ENCODE data around the gene COG7.

The COG7 gene

GRCh38 chr16:23436951-23437350 lies 16.0 kb downstream of the COG7 start:
- Histone ChIP-seq H3K4me3 (ENCODE audit: low read length) (no peak overlapping the region), H3K4me1 (ENCODE audit: control insufficient read depth, insufficient read depth, low read length) (no peaks in the 10 kb centered on the region), H3K9me3 (ENCODE audit: control insufficient read depth, insufficient read depth, low read length) (no peaks in the 10 kb centered on the region), H3K27ac (ENCODE audit: low read length) (no peak overlapping the region), H3K27me3 (ENCODE audit: control insufficient read depth, insufficient read depth, low read length) (no peaks in the 10 kb centered on the region), H3K36me3 (ENCODE audit: control insufficient read depth, insufficient read depth, low read length) (no peaks in the 10 kb centered on the region)
- DNase-seq (ENCODE audit: low read depth, low spot score), result no peak
- WGBS (ENCODE audit: insufficient coverage, insufficient read length), result no CpG with 5 or more reads among the region's 4 CpGs

DNA sequence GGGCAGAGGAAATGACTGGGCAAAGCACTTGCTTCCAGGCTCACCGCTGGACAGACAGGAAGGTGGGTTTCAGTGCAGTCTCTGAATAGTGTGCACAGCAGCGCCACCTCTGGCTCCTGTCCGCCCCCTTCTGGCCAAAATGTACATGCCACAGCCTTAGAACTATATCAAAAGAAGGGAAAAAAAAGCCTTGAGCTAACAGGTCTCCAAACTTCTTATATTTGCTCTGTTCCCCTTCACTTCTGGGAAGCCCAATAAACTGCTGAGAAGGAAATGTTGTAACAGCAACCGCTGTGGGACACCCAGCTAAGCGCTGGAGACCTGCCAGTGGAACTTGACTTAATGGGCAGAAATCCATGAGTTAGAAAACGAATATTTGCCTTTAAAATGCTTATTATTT lies 17.5 kb downstream of the COG7 start:
- WGBS (ENCODE audit: insufficient coverage, insufficient read length), result no CpG with 5 or more reads among the region's 6 CpGs
- H3K27ac ChIP-seq (ENCODE audit: low read length), result no peak overlapping the region
- H3K4me1 ChIP-seq (ENCODE audit: control insufficient read depth, insufficient read depth, low read length), result no peaks in the 10 kb centered on the region
- H3K4me3 ChIP-seq (ENCODE audit: low read length), result no peak overlapping the region
- no peaks in the 10 kb centered on the region for H3K9me3 ChIP-seq (ENCODE audit: control insufficient read depth, insufficient read depth, low read length)
- DNase-seq (ENCODE audit: low read depth, low spot score), result peak; percentile 43
- no peaks in the 10 kb centered on the region for H3K27me3 ChIP-seq (ENCODE audit: control insufficient read depth, insufficient read depth, low read length)
- H3K36me3 ChIP-seq (ENCODE audit: control insufficient read depth, insufficient read depth, low read length), result no peaks in the 10 kb centered on the region

- Histone ChIP-seq H3K27me3 (ENCODE audit: control insufficient read depth, insufficient read depth, low read length) (no peaks in the 10 kb centered on the region), H3K4me1 (ENCODE audit: control insufficient read depth, insufficient read depth, low read length) (no peaks in the 10 kb centered on the region), H3K27ac (ENCODE audit: low read length) (no peak overlapping the region), H3K36me3 (ENCODE audit: control insufficient read depth, insufficient read depth, low read length) (no peaks in the 10 kb centered on the region), H3K4me3 (ENCODE audit: low read length) (no peak overlapping the region), H3K9me3 (ENCODE audit: control insufficient read depth, insufficient read depth, low read length) (no peaks in the 10 kb centered on the region)
- DNase-seq (ENCODE audit: low read depth, low spot score), result no peak
- WGBS (ENCODE audit: insufficient coverage, insufficient read length), result no CpG with 5 or more reads among the region's 6 CpGs
Observed at GRCh38 chr16:23434380-23434779, 18.6 kb downstream of the COG7 start.

- no peaks in the 10 kb centered on the region for H3K9me3 ChIP-seq (ENCODE audit: control insufficient read depth, insufficient read depth, low read length)
- H3K27ac ChIP-seq (ENCODE audit: low read length), result no peak overlapping the region
- H3K36me3 ChIP-seq (ENCODE audit: control insufficient read depth, insufficient read depth, low read length), result no peaks in the 10 kb centered on the region
- no peak overlapping the region for H3K4me3 ChIP-seq (ENCODE audit: low read length)
- H3K27me3 ChIP-seq (ENCODE audit: control insufficient read depth, insufficient read depth, low read length), result no peaks in the 10 kb centered on the region
- H3K4me1 ChIP-seq (ENCODE audit: control insufficient read depth, insufficient read depth, low read length), result no peaks in the 10 kb centered on the region
- no peak for DNase-seq (ENCODE audit: low read depth, low spot score)
- WGBS (ENCODE audit: insufficient coverage, insufficient read length), result no CpG with 5 or more reads among the region's 16 CpGs
Observed at GRCh38 chr16:23433261-23433920, 19.6 kb downstream of the COG7 start.

DNA sequence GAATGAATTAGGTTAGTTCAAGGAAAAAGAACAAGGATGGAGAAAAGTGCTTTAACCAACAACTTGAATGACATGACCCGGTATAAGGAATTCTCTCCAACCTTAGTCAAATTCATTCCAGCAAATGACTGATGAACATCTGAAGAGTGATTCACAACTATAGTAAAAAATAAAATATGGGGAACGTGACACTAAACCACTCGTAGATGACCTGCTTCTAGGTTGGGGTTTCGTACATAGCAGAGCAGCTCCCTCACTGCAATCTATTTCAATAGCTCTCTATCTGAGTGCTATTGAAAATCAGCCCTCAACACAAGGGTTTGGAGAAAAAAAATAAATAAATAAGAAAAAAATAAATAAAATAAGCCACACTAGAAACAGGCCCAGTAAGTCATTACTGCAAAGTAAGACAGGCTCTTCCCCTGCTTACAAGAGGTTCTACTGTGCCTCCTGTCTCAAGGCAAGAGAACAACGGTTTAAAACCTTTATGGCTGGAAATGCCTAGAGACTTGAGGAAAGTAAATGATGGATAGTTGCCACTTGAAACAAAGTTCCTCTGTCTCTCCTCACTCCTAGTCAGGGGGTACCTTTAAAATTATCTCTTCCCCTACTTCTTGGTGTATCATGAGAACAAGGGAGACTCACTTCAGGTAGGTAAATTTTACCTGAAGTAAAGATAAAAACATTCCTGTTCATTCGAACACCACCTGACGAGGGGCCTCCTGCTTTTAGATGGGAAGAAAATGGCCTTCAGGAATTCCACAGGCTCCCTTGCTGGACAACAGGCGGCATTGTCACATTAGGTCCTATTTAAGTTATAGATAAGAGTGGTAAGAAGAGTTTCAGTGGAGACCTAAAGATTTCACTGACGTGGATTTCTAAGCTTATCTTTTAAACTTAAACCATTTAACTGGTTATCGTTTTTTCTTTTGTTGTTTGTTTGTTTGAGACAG lies 20.5 kb downstream of the COG7 start:
- H3K27me3 ChIP-seq (ENCODE audit: control insufficient read depth, insufficient read depth, low read length), result no peaks in the 10 kb centered on the region
- no peak overlapping the region for H3K27ac ChIP-seq (ENCODE audit: low read length)
- H3K9me3 ChIP-seq (ENCODE audit: control insufficient read depth, insufficient read depth, low read length), result no peaks in the 10 kb centered on the region
- DNase-seq (ENCODE audit: low read depth, low spot score), result no peak
- H3K4me3 ChIP-seq (ENCODE audit: low read length), result no peak overlapping the region
- H3K4me1 ChIP-seq (ENCODE audit: control insufficient read depth, insufficient read depth, low read length), result no peaks in the 10 kb centered on the region
- WGBS (ENCODE audit: insufficient coverage, insufficient read length), result no CpG with 5 or more reads among the region's 10 CpGs
- no peaks in the 10 kb centered on the region for H3K36me3 ChIP-seq (ENCODE audit: control insufficient read depth, insufficient read depth, low read length)

DNA sequence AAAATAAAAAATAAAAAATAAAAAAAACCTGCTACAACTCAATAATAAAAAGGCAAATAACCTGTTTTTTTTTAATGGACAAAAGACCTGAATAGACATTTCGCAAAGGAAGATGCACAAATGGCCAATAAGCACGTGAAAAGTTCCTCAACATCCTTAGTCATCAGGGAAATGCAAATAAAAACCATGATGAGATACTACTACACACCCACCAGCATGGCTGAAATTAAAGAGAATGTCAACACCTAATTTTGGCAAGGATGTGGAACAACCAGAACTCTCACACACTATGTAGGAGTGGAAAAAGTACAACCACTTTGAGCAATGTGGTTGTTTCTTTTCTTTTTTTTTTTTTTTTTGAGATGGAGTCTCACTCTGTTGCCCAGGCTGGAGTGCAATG lies 24.6 kb downstream of the COG7 start:
- no peak overlapping the region for H3K4me3 ChIP-seq (ENCODE audit: low read length)
- peaks cover 3% of the 10 kb centered on the region; the same call in 1 of the 2 replicates for H3K36me3 ChIP-seq (ENCODE audit: control insufficient read depth, insufficient read depth, low read length)
- H3K9me3 ChIP-seq (ENCODE audit: control insufficient read depth, insufficient read depth, low read length), result no peaks in the 10 kb centered on the region
- no CpG with 5 or more reads among the region's 2 CpGs for WGBS (ENCODE audit: insufficient coverage, insufficient read length)
- H3K4me1 ChIP-seq (ENCODE audit: control insufficient read depth, insufficient read depth, low read length), result peaks cover 1% of the 10 kb centered on the region; the same call in 1 of the 2 replicates
- H3K27me3 ChIP-seq (ENCODE audit: control insufficient read depth, insufficient read depth, low read length), result no peaks in the 10 kb centered on the region
- DNase-seq (ENCODE audit: low read depth, low spot score), result no peak
- no peak overlapping the region for H3K27ac ChIP-seq (ENCODE audit: low read length)

GRCh38 chr16:23424292-23424958 lies 28.6 kb downstream of the COG7 start:
- DNase-seq (ENCODE audit: low read depth, low spot score), result no peak
- H3K27me3 ChIP-seq (ENCODE audit: control insufficient read depth, insufficient read depth, low read length), result no peaks in the 10 kb centered on the region
- H3K4me1 ChIP-seq (ENCODE audit: control insufficient read depth, insufficient read depth, low read length), result peaks cover 3% of the 10 kb centered on the region
- H3K36me3 ChIP-seq (ENCODE audit: control insufficient read depth, insufficient read depth, low read length), result peaks cover 5% of the 10 kb centered on the region; the same call in 1 of the 2 replicates
- no CpG with 5 or more reads among the region's 14 CpGs for WGBS (ENCODE audit: insufficient coverage, insufficient read length)
- H3K9me3 ChIP-seq (ENCODE audit: control insufficient read depth, insufficient read depth, low read length), result no peaks in the 10 kb centered on the region
- H3K27ac ChIP-seq (ENCODE audit: low read length), result no peak overlapping the region
- H3K4me3 ChIP-seq (ENCODE audit: low read length), result no peak overlapping the region

- Histone ChIP-seq H3K27me3 (ENCODE audit: control insufficient read depth, insufficient read depth, low read length) (no peaks in the 10 kb centered on the region), H3K4me1 (ENCODE audit: control insufficient read depth, insufficient read depth, low read length) (peaks cover 3% of the 10 kb centered on the region), H3K9me3 (ENCODE audit: control insufficient read depth, insufficient read depth, low read length) (no peaks in the 10 kb centered on the region), H3K4me3 (ENCODE audit: low read length) (no peak overlapping the region), H3K36me3 (ENCODE audit: control insufficient read depth, insufficient read depth, low read length) (peaks cover 5% of the 10 kb centered on the region; the same call in 1 of the 2 replicates), H3K27ac (ENCODE audit: low read length) (no peak overlapping the region)
- no peak for DNase-seq (ENCODE audit: low read depth, low spot score)
- no CpG with 5 or more reads among the region's 11 CpGs for WGBS (ENCODE audit: insufficient coverage, insufficient read length)
Observed at GRCh38 chr16:23423496-23424049, 29.4 kb downstream of the COG7 start.

DNA sequence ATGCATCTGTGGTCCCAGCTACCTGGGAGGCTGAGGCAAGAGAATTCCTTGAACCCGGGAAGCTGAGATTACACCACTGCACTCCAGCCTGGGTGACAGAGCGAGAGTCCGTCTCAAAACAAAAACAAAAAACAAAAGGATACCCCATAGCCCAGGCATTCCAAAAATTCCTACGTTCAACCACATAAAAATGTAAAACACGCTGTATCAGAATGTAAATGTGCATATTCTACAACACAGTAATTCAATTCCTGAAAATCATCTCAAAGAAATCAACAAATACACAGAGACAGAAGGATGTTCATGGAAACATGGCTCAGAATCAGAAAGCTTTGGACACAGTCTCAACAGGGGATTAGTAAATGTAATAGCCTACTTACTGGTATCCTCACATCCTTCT lies 33.0 kb downstream of the COG7 start:
- H3K27me3 ChIP-seq (ENCODE audit: control insufficient read depth, insufficient read depth, low read length), result no peaks in the 10 kb centered on the region; the same call in 1 of the 2 replicates
- H3K4me1 ChIP-seq (ENCODE audit: control insufficient read depth, insufficient read depth, low read length), result peaks cover 3% of the 10 kb centered on the region
- H3K36me3 ChIP-seq (ENCODE audit: control insufficient read depth, insufficient read depth, low read length), result peaks cover 7% of the 10 kb centered on the region; the same call in 1 of the 2 replicates
- H3K9me3 ChIP-seq (ENCODE audit: control insufficient read depth, insufficient read depth, low read length), result no peaks in the 10 kb centered on the region
- no peak overlapping the region for H3K27ac ChIP-seq (ENCODE audit: low read length)
- WGBS (ENCODE audit: insufficient coverage, insufficient read length), result no CpG with 5 or more reads among the region's 5 CpGs
- H3K4me3 ChIP-seq (ENCODE audit: low read length), result no peak overlapping the region
- DNase-seq (ENCODE audit: low read depth, low spot score), result no peak

GRCh38 chr16:23416816-23417215 lies 36.2 kb downstream of the COG7 start:
- Histone ChIP-seq H3K4me3 (ENCODE audit: low read length) (no peak overlapping the region), H3K27ac (ENCODE audit: low read length) (no peak overlapping the region), H3K36me3 (ENCODE audit: control insufficient read depth, insufficient read depth, low read length) (peaks cover 9% of the 10 kb centered on the region; the same call in 1 of the 2 replicates), H3K9me3 (ENCODE audit: control insufficient read depth, insufficient read depth, low read length) (no peaks in the 10 kb centered on the region), H3K27me3 (ENCODE audit: control insufficient read depth, insufficient read depth, low read length) (no peaks in the 10 kb centered on the region; the same call in 1 of the 2 replicates), H3K4me1 (ENCODE audit: control insufficient read depth, insufficient read depth, low read length) (peaks cover 2% of the 10 kb centered on the region; the same call in 1 of the 2 replicates)
- DNase-seq (ENCODE audit: low read depth, low spot score), result no peak
- WGBS (ENCODE audit: insufficient coverage, insufficient read length), result no CpG with 5 or more reads among the region's 7 CpGs
